K562 (cell line): Measurements from ENCODE around the gene CLIC1. TPM values are rescaled to one million over a fixed set of nuclear protein-coding genes. Genes with fewer than 3 reads are reported as not detected.

Source experiments
- DACH1 ChIP-seq: fragments of 450-650 bp; IDR thresholded peaks from 2 replicates; pipeline ENCODE4 v1.6.1; 2018; ENCODE audit not compliant: partially characterized antibody
- DDX20 ChIP-seq: fragments of 450-650 bp; IDR thresholded peaks from 2 replicates; pipeline ENCODE4 v1.6.1; 2016; ENCODE audit warnings: missing genetic modification characterization, low read depth, mild to moderate bottlenecking, missing compliant biosample characterization, moderate library complexity
- EP300 ChIP-seq: IDR thresholded peaks from 2 replicates; pipeline ENCODE4 v1.6.1; 2012; ENCODE audit warnings: low read length, improper control_type of control experiment
- HNRNPL ChIP-seq: fragments of 200-400 bp; formaldehyde crosslinking; IDR thresholded peaks from 2 replicates; pipeline ENCODE4 v1.6.1; 2017; ENCODE audit warnings: low read depth, mild to moderate bottlenecking, low read length
- IRF2 ChIP-seq: sonication (generic); formaldehyde crosslinking; IDR thresholded peaks from 2 replicates; pipeline ENCODE4 v1.8.1; 2022; ENCODE audit warnings: mild to moderate bottlenecking, missing genetic modification reagents
- KAT7 ChIP-seq: sonication (generic); formaldehyde crosslinking; IDR thresholded peaks from 2 replicates; pipeline ENCODE4 v1.8.0; 2022; ENCODE audit warnings: missing genetic modification reagents, mild to moderate bottlenecking, borderline replicate concordance
- KLF6 ChIP-seq: fragments of 250-450 bp; sonication (Bioruptor Pico); IDR thresholded peaks from 2 replicates; pipeline ENCODE4 v1.4.0; 2020; ENCODE audit warnings: mild to moderate bottlenecking, moderate library complexity, borderline replicate concordance
- LCOR ChIP-seq: sonication (generic); formaldehyde crosslinking; IDR thresholded peaks from 2 replicates; pipeline ENCODE4 v1.8.0; 2022; ENCODE audit warnings: mild to moderate bottlenecking, missing genetic modification reagents
- MTA2 ChIP-seq: fragments of 450-650 bp; IDR thresholded peaks from 2 replicates; pipeline ENCODE4 v1.6.1; 2016; ENCODE audit warnings: low read depth
- NR4A1 ChIP-seq, 2 experiments: fragments of 250-450 bp in 1 of 2; fragments of 450-650 bp in 1 of 2; sonication (Bioruptor Pico) in 1 of 2; IDR thresholded peaks; 2 replicates each; pipeline versions ENCODE4 v1.4.0 to v1.6.1; 2016 to 2020; ENCODE audit warnings: mild to moderate bottlenecking in 2 of 2, missing compliant biosample characterization in 1 of 2, missing genetic modification characterization in 1 of 2, moderate library complexity in 1 of 2
- PHB ChIP-seq: fragments of 250-450 bp; sonication (Bioruptor Pico); IDR thresholded peaks from 2 replicates; pipeline ENCODE4 v1.5.0; 2021
- PURB ChIP-seq: sonication (generic); formaldehyde crosslinking; IDR thresholded peaks from 2 replicates; pipeline ENCODE4 v1.9.0; 2021; ENCODE audit warnings: low read depth, mild to moderate bottlenecking, missing genetic modification reagents
- RB1 ChIP-seq: fragments of 450-650 bp; IDR thresholded peaks from 2 replicates; pipeline ENCODE4 v1.6.1; 2017; ENCODE audit warnings: low read depth, mild to moderate bottlenecking
- RBBP5 ChIP-seq: fragments of 200-600 bp; sonication (generic); IDR thresholded peaks from 2 replicates; pipeline ENCODE4 v1.6.1; 2012; ENCODE audit warnings: borderline replicate concordance, mild to moderate bottlenecking, low read length, control low read depth, inconsistent platforms; ENCODE audit not compliant: insufficient read depth, poor library complexity, severe bottlenecking
- ZBTB33 ChIP-seq: sonication (generic); formaldehyde crosslinking; IDR thresholded peaks from 2 replicates; pipeline ENCODE4 v1.8.1; 2023; ENCODE audit warnings: mild to moderate bottlenecking, missing genetic modification reagents
- ZKSCAN8 ChIP-seq: fragments of 200-800 bp; sonication (Bioruptor generic); IDR thresholded peaks from 2 replicates; pipeline ENCODE4 v1.6.1; 2016; ENCODE audit warnings: missing genetic modification characterization, missing compliant biosample characterization
- ZNF586 ChIP-seq: fragments of 450-650 bp; formaldehyde crosslinking; conservative IDR thresholded peaks from 2 replicates; pipeline ENCODE4 v1.4.0; 2020; ENCODE audit warnings: mild to moderate bottlenecking, moderate library complexity
- ZNF609 ChIP-seq: sonication (generic); formaldehyde crosslinking; IDR thresholded peaks from 2 replicates; pipeline ENCODE4 v1.8.1; 2023; ENCODE audit warnings: missing genetic modification reagents, mild to moderate bottlenecking, borderline replicate concordance
- polyA plus RNA-seq, 8 experiments: library from polyadenylated mRNA; depleted of rRNA in 4 of 8; stranded (reverse) in 5 of 8; unstranded in 3 of 8; fragments of >200 nt; fragmentation: Nextera tagmentation in 2 of 8; fragmentation: Illumina TruSeq in 1 of 8; extraction: Ambion mirVana in 2 of 8; extraction: Trizol in 1 of 8; gene quantifications; 2 replicates each; pipeline versions ENCODE4 v1.2.1 to v1.2.3, GENCODE V29; 2011 to 2014; ENCODE audit warnings: inconsistent platforms in 1 of 8, missing spikeins in 1 of 8
- total RNA-seq, 7 experiments: library from RNA; depleted of rRNA in 6 of 7; stranded (reverse); fragments of >200 nt in 6 of 7; fragmentation: Illumina TruSeq in 2 of 7; extraction: Trizol in 2 of 7; gene quantifications; 2 replicates each; pipeline versions ENCODE4 v1.2.1 to v1.2.3, GENCODE V29; 2011 to 2021; ENCODE audit warnings: low replicate concordance in 1 of 7

Gene CLIC1
- total and polyA plus RNA-seq, 9 of the 15 experiments (the other 6 are each of a cell fraction or from before 2014, with no cell fraction given), result 1,267 to 2,419 (median 1,808) TPM

GRCh38 chr6:31723245-31723979, 12.9 kb downstream of the CLIC1 start, which contains the start of gene MPIG6B (continued):
- TF ChIP-seq KAT7 (CRISPR knock-in tag), result no peak
- TF ChIP-seq ZKSCAN8 (CRISPR knock-in tag), result no peak
- TF ChIP-seq PURB (CRISPR knock-in tag), result no peak
- TF ChIP-seq PHB (CRISPR knock-in tag), result no peak
- TF ChIP-seq MTA2, result no peak
- peak; percentile 13 for TF ChIP-seq RBBP5
- no peak for TF ChIP-seq EP300
- 0 out of 2 replicates have a peak, but pooled peaks have one; percentile 41 for TF ChIP-seq LCOR (CRISPR knock-in tag)
- no peak for TF ChIP-seq DDX20 (tag)
- no peak for TF ChIP-seq ZNF586
- TF ChIP-seq DACH1, result no peak
- no peak for TF ChIP-seq IRF2 (CRISPR knock-in tag)
- TF ChIP-seq NR4A1 (CRISPR knock-in tag; IDR thresholded peaks at IDR 0.05), result no peak
- no peak for TF ChIP-seq NR4A1 (tag; IDR thresholded peaks at IDR 0.05)
- TF ChIP-seq RB1, result no peak
- no peak for TF ChIP-seq ZNF609 (CRISPR knock-in tag)
- peak; percentile 64; the same call in 1 of the 2 replicates for TF ChIP-seq ZBTB33 (CRISPR knock-in tag)
- TF ChIP-seq HNRNPL, result no peak
- no peak for TF ChIP-seq KLF6 (CRISPR knock-in tag)
